GM11168 (cell line): Measurements from ENCODE around the gene CD300LD.

Experiments
- in situ Hi-C: fragments of 300-500 bp; cut with MboI; formaldehyde crosslinking; loops from one replicate; pipeline ENCODE4 v1.12.0; 2022; ENCODE audit warnings: low sequenced_read_pairs; ENCODE audit not compliant: unreplicated experiment

The CD300LD gene

DNA sequence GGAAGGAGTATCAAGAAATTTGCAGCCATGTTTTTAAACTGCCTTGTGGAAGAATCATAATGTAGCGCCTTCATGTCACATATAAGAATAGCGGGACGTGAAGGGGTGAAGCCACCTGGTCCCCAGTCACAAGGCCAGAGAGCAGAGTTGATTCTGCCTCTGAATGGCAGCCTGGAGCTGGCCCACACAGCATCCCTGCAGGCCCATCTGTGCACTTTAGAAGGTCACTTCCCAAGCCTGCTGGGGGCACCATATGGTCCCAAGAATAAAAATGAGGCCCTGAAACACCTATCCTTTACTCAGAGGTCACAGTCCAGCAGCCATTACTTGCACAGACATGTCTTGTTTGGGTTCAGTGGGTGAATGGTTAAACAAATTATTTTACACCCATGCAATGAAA lies 16.4 kb upstream of the CD300LD start:
- in situ Hi-C loops: no loop called here

DNA sequence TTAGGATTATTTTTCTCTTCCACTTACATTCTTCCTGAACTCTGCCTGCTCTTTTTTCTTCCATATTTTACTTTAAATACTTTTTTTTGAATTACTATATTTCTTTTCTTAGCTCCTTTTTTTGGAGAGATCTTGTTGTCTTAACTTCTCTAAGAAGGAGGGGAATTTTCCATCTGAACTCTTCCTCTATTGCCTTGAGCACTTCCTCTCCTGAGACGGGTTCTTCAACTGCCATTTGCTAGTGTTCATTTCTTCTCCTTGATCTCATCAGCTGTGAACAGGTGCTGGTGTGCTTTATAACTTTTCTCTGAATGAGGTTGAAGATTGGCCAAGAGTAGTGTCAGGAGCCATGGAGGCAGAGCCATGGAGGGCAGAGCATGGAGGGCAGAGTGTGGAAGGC lies 15.1 kb upstream of the CD300LD start:
- in situ Hi-C loops: no loop called here

- in situ Hi-C loops: no loop called here
Observed at GRCh38 chr17:74606050-74606449, 14.0 kb upstream of the CD300LD start.

DNA sequence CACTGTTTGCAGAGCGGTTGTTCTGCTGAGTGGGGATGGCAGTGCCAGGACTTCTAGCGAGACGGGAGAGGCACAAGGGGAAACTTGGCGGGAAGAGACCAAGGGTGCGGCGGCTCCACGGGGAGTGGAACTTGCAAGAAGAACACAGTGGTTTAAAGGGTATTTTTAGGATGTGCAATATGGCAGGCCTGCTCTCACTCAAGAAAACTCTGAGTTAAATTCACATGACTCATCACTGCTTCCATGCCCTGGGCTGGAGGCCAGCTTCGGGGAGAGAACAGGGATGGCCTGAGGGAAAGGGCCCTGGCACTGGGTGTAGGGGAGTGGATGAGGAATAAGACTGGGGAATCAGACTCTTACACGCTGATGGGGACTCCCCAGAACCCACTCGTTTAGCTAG lies 13.3 kb upstream of the CD300LD start:
- in situ Hi-C loops: no loop called here

DNA sequence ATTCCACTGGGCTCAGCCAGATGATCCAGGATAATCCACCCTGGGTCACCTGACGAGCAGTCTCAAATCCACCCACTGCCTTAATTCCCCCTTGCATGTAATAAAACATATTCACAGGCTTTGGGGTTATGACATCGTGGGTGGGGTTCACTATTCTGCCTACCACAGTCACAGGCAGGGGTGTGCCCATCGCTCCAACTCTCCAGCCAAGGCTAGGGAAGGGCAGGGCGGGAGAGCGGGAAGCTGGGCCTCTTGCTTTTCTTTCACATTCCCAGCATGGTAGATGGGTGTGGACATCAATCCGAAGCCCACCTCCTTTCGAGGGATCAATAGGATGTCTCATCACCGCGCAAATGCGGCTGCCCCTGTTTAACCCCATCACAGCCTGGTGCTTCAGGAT lies 12.7 kb upstream of the CD300LD start:
- in situ Hi-C loops: no loop called here

- in situ Hi-C loops: no loop called here
Observed at GRCh38 chr17:74604200-74604599, 12.1 kb upstream of the CD300LD start.

GRCh38 chr17:74603746-74604145 lies 11.7 kb upstream of the CD300LD start:
- in situ Hi-C loops: no loop called here

DNA sequence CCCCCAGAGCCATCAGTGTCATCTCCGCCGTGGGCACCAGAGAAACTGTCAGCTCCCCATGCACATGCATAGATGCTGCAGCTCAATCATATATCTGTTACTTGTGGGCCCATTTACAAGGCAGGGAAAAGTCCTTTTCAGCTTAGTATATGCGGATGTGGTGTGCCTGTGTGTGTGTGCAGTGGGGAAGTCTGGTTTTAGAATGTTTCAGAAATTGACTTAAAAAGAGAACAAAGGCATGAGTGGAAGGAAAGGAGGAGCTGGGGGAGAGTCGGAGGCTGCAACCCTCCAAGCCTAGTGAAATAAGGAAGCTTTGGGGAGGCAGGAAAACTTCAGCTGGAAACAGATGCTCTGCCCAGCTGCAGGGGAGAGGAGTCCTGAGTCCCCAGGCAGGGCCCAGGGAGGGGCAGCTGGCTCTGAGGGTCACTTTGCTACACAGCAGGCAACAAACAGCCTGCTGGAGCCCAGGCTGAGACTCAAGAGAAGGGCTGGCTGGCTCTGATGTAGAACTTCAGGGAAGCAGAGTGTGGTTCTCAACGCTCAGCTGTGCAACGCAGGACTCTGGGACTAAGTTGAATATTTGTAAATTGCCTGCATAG lies 11.1 kb upstream of the CD300LD start:
- in situ Hi-C loops: no loop called here

- in situ Hi-C loops: no loop called here
Observed at GRCh38 chr17:74601944-74602572, 10.0 kb upstream of the CD300LD start.

DNA sequence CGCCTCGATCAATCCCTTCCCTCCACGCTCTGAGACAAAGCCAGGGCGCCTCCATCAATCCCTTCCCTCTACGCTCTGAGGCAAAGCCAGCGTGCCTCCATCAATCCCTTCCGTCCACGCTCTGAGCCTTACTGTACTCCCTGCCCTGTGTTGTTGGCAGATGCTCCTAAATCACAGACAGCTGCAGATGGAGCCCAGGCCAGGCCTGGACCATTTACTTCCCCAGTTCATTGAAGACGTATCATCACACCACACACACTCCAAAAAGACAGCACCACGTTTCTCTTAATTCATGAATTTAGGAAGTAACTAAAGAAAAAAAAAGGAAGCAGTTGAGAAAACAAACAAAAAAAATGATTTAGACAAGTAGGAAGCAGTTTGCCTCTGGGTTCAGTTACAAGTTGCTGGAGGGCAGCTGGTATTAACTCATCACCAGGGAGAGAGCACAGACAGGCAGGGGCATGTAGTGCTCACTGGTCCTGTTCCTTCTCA lies 7.4 kb upstream of the CD300LD start:
- in situ Hi-C loops: no loop called here

GRCh38 chr17:74599023-74599399 lies 6.9 kb upstream of the CD300LD start:
- in situ Hi-C loops: no loop called here

GRCh38 chr17:74598346-74599022 lies 6.4 kb upstream of the CD300LD start:
- in situ Hi-C loops: no loop called here

DNA sequence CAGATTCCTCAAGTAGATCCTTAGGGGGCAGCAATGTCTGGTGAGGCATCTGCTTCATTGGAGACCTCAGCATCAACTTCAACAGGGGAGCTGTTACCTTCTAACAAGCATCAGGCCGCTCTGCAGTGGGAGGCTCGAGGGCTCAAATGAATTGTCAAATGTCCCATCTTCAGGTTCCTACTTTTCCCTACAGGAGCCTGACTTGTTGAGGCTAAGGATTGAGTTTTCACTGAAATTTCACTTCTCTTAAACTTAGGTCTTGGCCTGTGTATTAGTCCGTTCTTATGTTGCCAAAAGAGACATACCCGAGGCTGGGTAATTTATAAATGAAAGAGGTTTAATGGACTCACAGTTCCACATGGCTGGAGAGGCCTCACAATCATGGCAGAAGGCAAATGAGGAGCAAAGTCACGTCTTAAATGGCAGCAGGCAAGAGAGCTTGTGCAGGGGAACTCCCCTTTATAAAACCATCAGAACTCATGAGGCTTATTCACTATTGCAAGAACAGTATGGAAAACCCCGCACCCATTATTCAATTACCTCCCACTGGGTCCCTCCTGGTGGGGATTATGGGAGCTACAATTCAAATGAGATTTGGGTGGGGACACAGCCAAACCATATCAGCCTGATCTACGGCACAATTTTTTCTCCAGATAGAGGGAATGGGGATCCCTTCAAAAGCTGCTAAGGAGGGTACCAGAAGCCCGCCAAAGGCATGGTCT lies 5.1 kb upstream of the CD300LD start:
- in situ Hi-C loops: no loop called here

DNA sequence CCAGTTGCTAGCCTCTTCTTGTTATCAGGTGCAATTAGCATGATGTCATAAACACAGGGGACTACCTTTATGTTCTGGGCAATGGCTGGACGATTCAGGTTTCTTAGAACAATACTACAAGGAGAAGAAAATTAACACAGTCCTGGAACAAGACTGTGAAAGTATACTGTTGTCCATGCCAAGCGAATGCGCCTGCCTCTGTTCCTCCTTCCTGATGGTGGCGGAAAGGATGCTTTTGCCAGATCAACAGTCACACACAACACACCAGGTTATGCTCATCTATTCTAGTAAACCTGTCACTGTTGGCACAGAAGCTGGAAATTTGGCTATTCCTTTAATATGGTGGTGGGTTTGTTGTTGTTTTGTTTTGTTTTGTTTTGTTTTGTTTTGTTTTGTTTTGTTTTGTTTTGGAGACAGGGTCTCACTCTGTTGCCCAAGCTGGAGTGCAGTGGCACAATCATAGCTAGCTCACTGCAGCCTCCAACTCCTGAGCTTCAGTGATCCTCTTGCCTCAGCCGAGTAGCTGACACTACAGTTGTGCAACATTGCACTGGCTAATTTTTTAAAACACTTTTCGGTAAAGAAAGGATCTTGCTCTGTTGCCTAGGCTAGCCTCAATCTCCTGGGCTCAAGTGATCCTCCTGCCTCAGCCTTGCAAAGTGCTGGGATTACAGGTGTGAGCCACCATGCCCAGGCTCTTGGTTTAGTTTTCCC lies 3.1 kb upstream of the CD300LD start:
- in situ Hi-C loops: no loop called here

DNA sequence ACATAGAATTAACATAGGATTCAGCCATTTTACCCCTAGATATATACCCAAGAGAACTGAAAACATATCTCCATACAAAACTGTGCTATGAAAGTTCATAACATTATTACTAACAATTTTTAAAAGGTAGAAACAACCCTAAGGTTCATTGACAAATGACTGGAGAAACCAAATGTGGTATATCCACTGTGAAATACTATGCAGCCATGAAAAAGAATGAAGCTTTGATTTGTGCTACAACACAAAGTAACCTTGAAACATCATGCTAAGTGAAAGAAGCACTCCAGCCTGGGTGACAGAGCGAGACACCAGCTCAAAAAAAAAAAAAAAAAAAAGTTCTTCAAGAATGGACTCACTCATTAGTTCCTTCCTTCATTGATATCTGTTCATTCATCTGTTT lies 580 bp downstream of the CD300LD start:
- in situ Hi-C loops: no loop called here

- in situ Hi-C loops: no loop called here
Observed at GRCh38 chr17:74585711-74586110, 6.4 kb downstream of the CD300LD start.

DNA sequence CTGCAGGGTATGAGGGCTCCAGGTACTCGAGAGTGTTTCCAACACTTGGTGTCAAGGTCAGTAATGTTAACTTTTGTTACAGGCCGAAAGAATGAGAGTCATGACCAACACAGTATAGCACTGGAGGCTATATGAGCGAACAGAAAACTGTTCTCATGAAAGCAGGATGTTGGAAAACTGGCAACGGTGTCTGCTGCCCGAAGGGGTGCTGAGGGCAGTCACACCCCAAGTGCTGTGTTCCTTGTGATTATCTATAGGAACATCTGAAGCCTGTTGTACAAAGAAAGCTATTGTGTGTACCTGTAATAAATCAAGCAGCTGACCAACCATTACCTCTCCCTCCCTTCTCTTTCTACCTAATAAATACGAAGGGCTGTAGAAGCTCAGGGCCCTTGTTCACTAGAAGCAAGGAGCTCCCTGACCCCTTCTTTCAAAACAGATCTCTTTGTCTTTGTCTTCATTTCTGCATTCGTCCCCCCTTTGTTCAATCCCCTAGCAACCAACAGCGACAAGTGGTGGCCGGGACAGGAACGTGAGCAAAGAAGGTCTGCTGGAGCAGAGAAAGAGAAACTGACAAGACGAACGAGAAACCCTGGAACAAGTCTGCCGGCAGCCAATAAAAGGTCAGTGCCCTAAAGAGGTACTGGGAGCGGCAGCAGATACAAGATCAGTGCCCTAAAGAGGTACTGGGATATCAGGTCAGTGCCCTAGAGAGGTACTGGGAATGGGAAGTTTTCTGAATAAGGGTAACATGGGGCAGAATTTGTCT lies 7.6 kb downstream of the CD300LD start:
- in situ Hi-C loops: no loop called here

DNA sequence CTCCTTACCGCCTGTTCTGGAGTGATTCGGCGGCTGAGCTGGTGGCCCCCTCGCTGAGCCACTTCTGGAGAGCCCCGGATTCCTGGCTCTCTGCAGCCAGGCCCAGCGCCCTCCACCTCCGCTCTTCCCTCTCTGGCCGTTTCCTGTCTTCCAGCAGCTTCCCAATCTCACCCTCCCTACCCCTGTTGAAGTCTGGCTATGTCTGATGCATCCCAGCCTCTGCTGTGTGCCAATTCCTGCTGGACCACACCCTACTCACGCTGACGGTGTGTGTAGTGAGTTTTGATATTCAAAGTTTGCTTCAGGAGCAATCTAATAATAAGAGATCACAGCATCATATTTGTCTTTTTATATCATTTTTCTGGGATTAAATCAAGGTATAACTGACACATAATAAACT lies 9.4 kb downstream of the CD300LD start:
- in situ Hi-C loops: no loop called here

DNA sequence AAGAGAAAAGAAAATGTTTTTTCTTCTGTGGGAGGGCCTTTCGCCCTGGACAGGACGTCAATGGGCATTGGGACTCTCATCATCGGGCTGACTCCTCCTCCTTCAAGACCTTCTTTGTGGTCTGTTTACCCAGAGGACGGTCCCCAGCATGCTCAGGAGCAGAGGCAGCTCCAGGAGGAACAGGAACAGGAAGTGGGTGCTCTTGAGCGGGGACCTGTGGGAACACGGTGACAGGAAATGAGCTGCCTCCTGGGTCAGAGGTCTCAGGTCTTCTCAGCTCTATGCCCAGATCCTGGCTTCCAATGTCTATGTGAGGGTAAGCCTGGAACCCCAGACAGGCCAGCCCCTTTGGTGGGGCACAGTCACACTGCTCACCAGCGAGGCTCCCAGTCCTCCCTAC lies 12.2 kb downstream of the CD300LD start:
- in situ Hi-C loops: no loop called here

DNA sequence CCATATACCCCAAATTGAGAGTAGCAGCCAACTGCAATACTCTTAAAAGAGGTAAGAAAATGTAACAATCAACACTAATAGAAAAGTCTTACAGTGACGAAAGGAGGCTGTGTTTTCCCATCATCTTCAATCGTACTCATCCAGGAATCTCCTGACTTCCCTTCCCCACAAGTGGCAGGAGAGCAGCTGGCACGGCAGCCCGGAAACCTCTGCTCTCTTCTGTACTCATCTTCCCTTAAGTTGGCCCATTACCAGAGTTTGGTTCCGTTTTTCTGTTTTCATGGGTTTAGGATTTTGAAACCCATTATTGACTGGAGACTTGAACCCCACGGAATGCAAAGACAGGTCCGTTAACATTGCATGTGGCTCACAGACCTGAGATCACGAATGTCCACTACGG lies 13.1 kb downstream of the CD300LD start:
- in situ Hi-C loops: no loop called here
